ENCODE measurements around the gene KIF24. TPM values are rescaled to one million over a fixed set of nuclear protein-coding genes. Genes with fewer than 3 reads are reported as not detected.
"Not testable (repeated sequence)": the region's sequence is repeated elsewhere in the genome, so short reads cannot be mapped to it uniquely, and the experiment has no call there.

KIF24 gene
- total and polyA plus RNA-seq, 2 of the 8 experiments (the other 6 are each of a cell fraction or from before 2014, with no cell fraction given) = 2.7 to 3.9 TPM

- not testable (repeated sequence) for H3K9me3 ChIP-seq (ENCODE audit: insufficient read depth in 2 of 2, low read depth in 1 of 2, low read length in 1 of 2); H3K4me3 ChIP-seq (ENCODE audit: extremely low read depth in 1 of 4, insufficient read depth in 2 of 4, low read depth in 3 of 4, low read length in 4 of 4); H4K8ac ChIP-seq (ENCODE audit: extremely low read depth, insufficient read depth, low read length); H4K91ac ChIP-seq (replicated peaks; ENCODE audit: insufficient read length, low read length); H2BK15ac ChIP-seq (ENCODE audit: low read length); H3K9ac ChIP-seq (replicated peaks in 1 of 4; ENCODE audit: extremely low read depth in 1 of 4, low read depth in 3 of 4, low read length in 3 of 4); H2BK120ac ChIP-seq (replicated peaks; ENCODE audit: low read depth, low read length); H4K20me1 ChIP-seq (replicated peaks in 1 of 2; ENCODE audit: control insufficient read depth in 1 of 2, insufficient read depth in 2 of 2, low read length in 2 of 2); H3K56ac ChIP-seq (replicated peaks; ENCODE audit: insufficient read length, low read depth, low read length); H3K23me2 ChIP-seq (ENCODE audit: low read depth, low read length); H3K14ac ChIP-seq (ENCODE audit: insufficient read length); DNase-seq (ENCODE audit: low read depth in 1 of 2, low spot score in 2 of 2); H4K5ac ChIP-seq (ENCODE audit: insufficient read length, low read depth, low read length); H3K79me2 ChIP-seq (ENCODE audit: control insufficient read depth in 1 of 2, insufficient read depth in 2 of 2, low read length in 2 of 2); H3K18ac ChIP-seq (ENCODE audit: extremely low read depth, low read length); H2BK20ac ChIP-seq (ENCODE audit: low read length); H3K27ac ChIP-seq (ENCODE audit: low read depth, low read length); H3K23ac ChIP-seq (ENCODE audit: insufficient read length); H3K4me2 ChIP-seq (ENCODE audit: insufficient read depth in 1 of 2, low read depth in 2 of 2, low read length in 2 of 2); H3K27me3 ChIP-seq (replicated peaks in 1 of 4; ENCODE audit: control insufficient read depth in 3 of 4, extremely low read depth in 1 of 4, insufficient read depth in 3 of 4, low read length in 3 of 4); H3K4ac ChIP-seq (replicated peaks; ENCODE audit: insufficient read length, low read depth, low read length); H3K4me1 ChIP-seq (replicated peaks in 1 of 4; ENCODE audit: control insufficient read depth in 3 of 4, insufficient read depth in 4 of 4, low read length in 3 of 4); H3K79me1 ChIP-seq (ENCODE audit: low read depth, low read length); H2AK5ac ChIP-seq (ENCODE audit: low read depth, low read length); H2BK5ac ChIP-seq (ENCODE audit: low read depth, low read length); FAIRE-seq; H2AFZ ChIP-seq (ENCODE audit: low read length); H2BK12ac ChIP-seq (ENCODE audit: low read depth, low read length); H3K36me3 ChIP-seq (ENCODE audit: control insufficient read depth in 2 of 4, insufficient read depth in 4 of 4, low read length in 3 of 4)
- 90% methylated on average over 5 of the region's 5 CpGs; no CpG with 5 or more reads in 1 of the 2 experiments for WGBS, 2 experiments (ENCODE audit: extremely low coverage in 1 of 2, insufficient coverage in 1 of 2, insufficient read length in 1 of 2, insufficient replicate concordance in 2 of 2, low coverage in 1 of 2, low lambda C conversion rate in 2 of 2, missing lambda C conversion rate in 1 of 2)
- POLR2A ChIA-PET (ENCODE audit: partially characterized antibody) = interaction anchor here (0.7 to 0.9 kb wide), 2 partner anchors 39 to 551 kb away, joined by 3 read pairs; no protein-coding TSS in a partner anchor
- CTCF ChIA-PET (ENCODE audit: partially characterized antibody) = interaction anchor here (1.1 to 19.4 kb wide), 3 partner anchors 8 to 36 kb away, joined by 7 to 350 read pairs (median 83); partner anchors contain the start of gene MYORG
These were observed 39.7 kb upstream of the KIF24 start for GRCh38 chr9:34368796-34369195.

GRCh38 chr9:34367751-34368410 is 38.8 kb upstream of the KIF24 start:
- H2BK12ac ChIP-seq (ENCODE audit: low read depth, low read length); H3K79me2 ChIP-seq (ENCODE audit: control insufficient read depth in 1 of 2, insufficient read depth in 2 of 2, low read length in 2 of 2); H3K14ac ChIP-seq (ENCODE audit: insufficient read length); POLR2A ChIA-PET (ENCODE audit: partially characterized antibody); H3K9ac ChIP-seq (replicated peaks in 1 of 4; ENCODE audit: extremely low read depth in 1 of 4, low read depth in 3 of 4, low read length in 3 of 4); DNase-seq (ENCODE audit: low read depth in 1 of 2, low spot score in 2 of 2); H4K91ac ChIP-seq (replicated peaks; ENCODE audit: insufficient read length, low read length); H2BK20ac ChIP-seq (ENCODE audit: low read length); H2AFZ ChIP-seq (ENCODE audit: low read length); H3K9me3 ChIP-seq (ENCODE audit: insufficient read depth in 2 of 2, low read depth in 1 of 2, low read length in 1 of 2); H2BK5ac ChIP-seq (ENCODE audit: low read depth, low read length); H2AK5ac ChIP-seq (ENCODE audit: low read depth, low read length); H4K5ac ChIP-seq (ENCODE audit: insufficient read length, low read depth, low read length); H3K4ac ChIP-seq (replicated peaks; ENCODE audit: insufficient read length, low read depth, low read length); H3K4me2 ChIP-seq (ENCODE audit: insufficient read depth in 1 of 2, low read depth in 2 of 2, low read length in 2 of 2); H3K23me2 ChIP-seq (ENCODE audit: low read depth, low read length); H3K56ac ChIP-seq (replicated peaks; ENCODE audit: insufficient read length, low read depth, low read length); H4K8ac ChIP-seq (ENCODE audit: extremely low read depth, insufficient read depth, low read length); FAIRE-seq; H3K18ac ChIP-seq (ENCODE audit: extremely low read depth, low read length); H3K23ac ChIP-seq (ENCODE audit: insufficient read length); H3K36me3 ChIP-seq (ENCODE audit: control insufficient read depth in 2 of 4, insufficient read depth in 4 of 4, low read length in 3 of 4); H3K4me3 ChIP-seq (ENCODE audit: extremely low read depth in 1 of 4, insufficient read depth in 2 of 4, low read depth in 3 of 4, low read length in 4 of 4); H2BK15ac ChIP-seq (ENCODE audit: low read length); H2BK120ac ChIP-seq (replicated peaks; ENCODE audit: low read depth, low read length); H3K27me3 ChIP-seq (replicated peaks in 1 of 4; ENCODE audit: control insufficient read depth in 3 of 4, extremely low read depth in 1 of 4, insufficient read depth in 3 of 4, low read length in 3 of 4); H3K27ac ChIP-seq (ENCODE audit: low read depth, low read length); H4K20me1 ChIP-seq (replicated peaks in 1 of 2; ENCODE audit: control insufficient read depth in 1 of 2, insufficient read depth in 2 of 2, low read length in 2 of 2); H3K79me1 ChIP-seq (ENCODE audit: low read depth, low read length): not testable (repeated sequence)
- CTCF ChIA-PET (ENCODE audit: partially characterized antibody) = interaction anchor here (10.6 to 19.4 kb wide), 2 partner anchors 9 to 30 kb away, joined by 83 to 350 read pairs; partner anchors contain the start of gene MYORG
- WGBS, 2 experiments (ENCODE audit: extremely low coverage in 1 of 2, insufficient coverage in 1 of 2, insufficient read length in 1 of 2, insufficient replicate concordance in 2 of 2, low coverage in 1 of 2, low lambda C conversion rate in 2 of 2, missing lambda C conversion rate in 1 of 2) = 81% methylated on average over 3 of the region's 3 CpGs; no CpG with 5 or more reads in 1 of the 2 experiments
- H3K4me1 ChIP-seq (replicated peaks in 1 of 4; ENCODE audit: control insufficient read depth in 3 of 4, insufficient read depth in 4 of 4, low read length in 3 of 4) = peaks cover 7 to 18% (median 10%) of the 10 kb centered on the region in 4 experiments; a peak in 6 of 7 replicates

All from H1 (cell line).